Natural killer cell (primary cell): Measurements from ENCODE around the gene NCOA1. TPM values are rescaled to one million over a fixed set of nuclear protein-coding genes. Genes with fewer than 3 reads are reported as not detected.

Experiments used
- ATAC-seq, 3 donors: fragments of 150-1000 bp in 2 of 3; fragments of 200-7000 bp in 1 of 3; cut with Tn5 transposase; 1 replicate in 1 of 3; 2 replicates in 2 of 3; pipeline ENCODE4 v1.10.0; 2021; ENCODE audit warnings: mild to moderate bottlenecking in 2 of 3, moderate library complexity in 2 of 3
- DNase-seq, 2 donors: peaks; one replicate each; pipeline versions ENCODE4 v3.0.0 to v3.0.0-alpha.2; 2013 to 2021; ENCODE audit warnings: mixed read lengths in 1 of 2
- H3K27ac ChIP-seq: one replicate; pipeline ENCODE4 v1.5.1; 2013; ENCODE audit warnings: mild to moderate bottlenecking, low read length
- H3K27me3 ChIP-seq: one replicate; pipeline ENCODE4 v1.6.1; 2013; ENCODE audit warnings: low read length; ENCODE audit not compliant: control insufficient read depth, insufficient read depth
- H3K36me3 ChIP-seq: one replicate; pipeline ENCODE4 v1.6.1; 2013; ENCODE audit warnings: low read length; ENCODE audit not compliant: control insufficient read depth, insufficient read depth
- H3K4me1 ChIP-seq: one replicate; pipeline ENCODE4 v1.6.1; 2013; ENCODE audit warnings: low read length; ENCODE audit not compliant: control insufficient read depth, insufficient read depth
- H3K4me3 ChIP-seq: one replicate; pipeline ENCODE4 v1.5.1; 2013; ENCODE audit warnings: low read length
- H3K9me3 ChIP-seq: one replicate; pipeline ENCODE4 v1.6.1; 2013; ENCODE audit warnings: low read length; ENCODE audit not compliant: control insufficient read depth, insufficient read depth
- H3K27ac Mint-ChIP-seq, 2 donors: one replicate each; pipeline ENCODE4 v1.8.0; 2022; ENCODE audit warnings: mild to moderate bottlenecking in 2 of 2, mixed read lengths in 2 of 2, moderate library complexity in 1 of 2
- H3K27me3 Mint-ChIP-seq, 2 donors: one replicate each; pipeline ENCODE4 v1.8.0; 2022; ENCODE audit warnings: low read depth in 2 of 2, mixed read lengths in 2 of 2
- H3K36me3 Mint-ChIP-seq: one replicate; pipeline ENCODE4 v1.8.0; 2022; ENCODE audit warnings: mixed read lengths
- H3K4me1 Mint-ChIP-seq, 2 donors: one replicate each; pipeline ENCODE4 v1.8.0; 2022; ENCODE audit warnings: mixed read lengths in 2 of 2
- H3K4me3 Mint-ChIP-seq: one replicate; pipeline ENCODE4 v1.8.0; 2022; ENCODE audit warnings: mild to moderate bottlenecking, moderate library complexity, mixed read lengths
- H3K9me3 Mint-ChIP-seq, 2 donors: one replicate each; pipeline ENCODE4 v1.8.0; 2022; ENCODE audit warnings: mixed read lengths in 2 of 2
- CTCF ChIP-seq: fragments of 200-600 bp; IDR thresholded peaks from one replicate; pipeline ENCODE4 v1.8.0; 2022; ENCODE audit warnings: antibody characterized with exemption
- WGBS: methylation state at CpG from one replicate; pipeline ENCODE4 v1.1.7; 2013; ENCODE audit warnings: missing lambda C conversion rate; ENCODE audit not compliant: insufficient coverage; 5-methylcytosine and 5-hydroxymethylcytosine counted together
- intact Hi-C: fragments of 100-400 bp; cut with micrococcal nuclease; formaldehyde crosslinking; loops from one replicate; pipeline ENCODE4 v1.14.2; 2022
- total RNA-seq, 4 donors: library from RNA; stranded (reverse); fragments of 120-200 nt in 1 of 4; gene quantifications; one replicate each; pipeline versions ENCODE4 v1.2.3 to v1.2.4, GENCODE V29; 2013 to 2022

The NCOA1 gene
- total RNA-seq, 3 donors from 2014 or later (not counting 1 experiment from before 2014, with no cell fraction given), result 122 to 149 (median 124) TPM

GRCh38 chr2:24454294-24454693 lies 36.8 kb upstream of the NCOA1 start:
- no peak for TF ChIP-seq CTCF
- Mint-ChIP-seq H3K4me3 (peak overlapping the region; percentile 17), H3K4me1 (peaks cover 33 to 36% of the 10 kb centered on the region in 2 donors), H3K9me3 (no peaks in the 10 kb centered on the region), H3K36me3 (no peaks in the 10 kb centered on the region), H3K27me3 (no peaks in the 10 kb centered on the region), H3K27ac (peak overlapping the region in 1 of 2 donors; percentile 20)
- H3K4me1 ChIP-seq, result peaks cover 16% of the 10 kb centered on the region
- intact Hi-C loops, result loop anchor here (10.0 kb wide), 1 partner anchor 61 kb away; no protein-coding TSS in a partner anchor
- no peak overlapping the region for H3K27ac ChIP-seq
- WGBS, result 87% methylated on average over 12 of the region's 12 CpGs
- DNase-seq (no peak), ATAC-seq (no peak)
- H3K9me3 ChIP-seq, result peaks cover 5% of the 10 kb centered on the region
- H3K4me3 ChIP-seq, result no peak overlapping the region
- no peaks in the 10 kb centered on the region for H3K36me3 ChIP-seq
- H3K27me3 ChIP-seq, result no peaks in the 10 kb centered on the region

- H3K27ac Mint-ChIP-seq, result no peak overlapping the region
Observed at GRCh38 chr2:24456599-24457556, 34.2 kb upstream of the NCOA1 start.

GRCh38 chr2:24457696-24458386 lies 33.2 kb upstream of the NCOA1 start:
- ATAC-seq (no peak), DNase-seq (no peak)
- Mint-ChIP-seq H3K9me3 (no peaks in the 10 kb centered on the region), H3K4me1 (peaks cover 34 to 36% of the 10 kb centered on the region in 2 donors), H3K27me3 (no peaks in the 10 kb centered on the region), H3K36me3 (no peaks in the 10 kb centered on the region), H3K4me3 (no peak overlapping the region), H3K27ac (no peak overlapping the region)
- intact Hi-C loops, result loop anchor here (10.0 kb wide), 1 partner anchor 57 kb away; no protein-coding TSS in a partner anchor
- Histone ChIP-seq H3K27ac (no peak overlapping the region), H3K36me3 (no peaks in the 10 kb centered on the region), H3K4me3 (no peak overlapping the region), H3K4me1 (peaks cover 21% of the 10 kb centered on the region), H3K27me3 (no peaks in the 10 kb centered on the region), H3K9me3 (no peaks in the 10 kb centered on the region)
- WGBS, result 98% methylated on average over 3 of the region's 5 CpGs
- TF ChIP-seq CTCF, result no peak

More at GRCh38 chr2:24456599-24457556, 34.2 kb upstream of the NCOA1 start:
- Mint-ChIP-seq H3K36me3 (no peaks in the 10 kb centered on the region), H3K9me3 (no peaks in the 10 kb centered on the region), H3K4me3 (no peak overlapping the region), H3K27me3 (no peaks in the 10 kb centered on the region), H3K4me1 (peaks cover 34 to 36% of the 10 kb centered on the region in 2 donors)
- intact Hi-C loops, result loop anchor here (10.0 kb wide), 1 partner anchor 58 kb away; no protein-coding TSS in a partner anchor
- Histone ChIP-seq H3K9me3 (no peaks in the 10 kb centered on the region), H3K36me3 (no peaks in the 10 kb centered on the region), H3K27ac (no peak overlapping the region), H3K4me1 (peaks cover 19% of the 10 kb centered on the region), H3K27me3 (no peaks in the 10 kb centered on the region), H3K4me3 (no peak overlapping the region)
- WGBS, result 82% methylated on average over 7 of the region's 8 CpGs
- no peak for DNase-seq
- no peak for ATAC-seq
- TF ChIP-seq CTCF, result no peak
